COLO668 (cell line): ENCODE data around the gene APLP2.
"Not testable (repeated sequence)": the region's sequence is repeated elsewhere in the genome, so short reads cannot be mapped to it uniquely, and the experiment has no call there.

ENCODE experiments used
- DNase-seq: peaks from one replicate; lab custom pipeline; 2025; ENCODE audit not compliant: unreplicated experiment; lab: John Stamatoyannopoulos, UW

Gene APLP2

GRCh38 chr11:130165601-130166456 lies 96.1 kb downstream of the APLP2 start:
- no peak for DNase-seq

- DNase-seq, result peak; percentile 56
These were observed 96.7 kb downstream of the APLP2 start for GRCh38 chr11:130166457-130166784.

- no peak for DNase-seq
These were observed 97.5 kb downstream of the APLP2 start for GRCh38 chr11:130167146-130167545.

- no peak for DNase-seq
These were observed 98.4 kb downstream of the APLP2 start for GRCh38 chr11:130168105-130168504.

GRCh38 chr11:130170345-130170744 lies 100.7 kb downstream of the APLP2 start:
- DNase-seq, result no peak

- DNase-seq, result no peak
These were observed 101.8 kb downstream of the APLP2 start for GRCh38 chr11:130171534-130171933.

GRCh38 chr11:130172001-130172400 lies 102.3 kb downstream of the APLP2 start:
- not testable (repeated sequence) for DNase-seq

- DNase-seq, result no peak
These were observed 104.9 kb downstream of the APLP2 start for GRCh38 chr11:130174642-130175041.

- DNase-seq, result no peak
These were observed 106.2 kb downstream of the APLP2 start for GRCh38 chr11:130175898-130176297.

- peak; percentile 42 for DNase-seq
These were observed 108.1 kb downstream of the APLP2 start for GRCh38 chr11:130177782-130178181.

- peak; percentile 60 for DNase-seq
These were observed 109.0 kb downstream of the APLP2 start for GRCh38 chr11:130178441-130179339.

- peak; percentile 86 for DNase-seq
These were observed 110.0 kb downstream of the APLP2 start for GRCh38 chr11:130179396-130180306.

GRCh38 chr11:130180491-130180890 lies 110.8 kb downstream of the APLP2 start:
- no peak for DNase-seq

GRCh38 chr11:130180896-130181294 lies 111.2 kb downstream of the APLP2 start:
- no peak for DNase-seq

- DNase-seq, result peak; percentile 82
These were observed 111.9 kb downstream of the APLP2 start for GRCh38 chr11:130181295-130182272.

GRCh38 chr11:130183878-130184610 lies 114.3 kb downstream of the APLP2 start:
- DNase-seq, result no peak

- no peak for DNase-seq
These were observed 117.4 kb downstream of the APLP2 start for GRCh38 chr11:130187096-130187495.

- DNase-seq, result no peak
These were observed 118.4 kb downstream of the APLP2 start for GRCh38 chr11:130188047-130188446.
